GM13977 (cell line): ENCODE results near the gene MYF6.

ENCODE experiments used
- DNase-seq: peaks from one replicate; pipeline ENCODE4 v3.0.0; 2012; ENCODE audit warnings: low spot score
- in situ Hi-C: fragments of 300-500 bp; cut with MboI; formaldehyde crosslinking; loops from one replicate; pipeline ENCODE4 v1.12.0; 2022; ENCODE audit warnings: low sequenced_read_pairs, low pct_unique_long_range_greater_than_20kb, mixed read lengths, inconsistent platforms; ENCODE audit not compliant: unreplicated experiment
- TF ChIP-seq, protein P1 (sequence below): IDR thresholded peaks from 2 replicates; pipeline ENCODE4 v1.5.1; 2012; ENCODE audit warnings: mild to moderate bottlenecking, control low read depth; ENCODE audit not compliant: insufficient read depth; ENCODE audit errors: extremely low read depth, missing control alignments

Gene MYF6

GRCh38 chr12:80704420-80704819 is 3.0 kb upstream of the MYF6 start:
- in situ Hi-C loops = no loop called here
- DNase-seq = no peak
- TF ChIP-seq, protein P1, sequence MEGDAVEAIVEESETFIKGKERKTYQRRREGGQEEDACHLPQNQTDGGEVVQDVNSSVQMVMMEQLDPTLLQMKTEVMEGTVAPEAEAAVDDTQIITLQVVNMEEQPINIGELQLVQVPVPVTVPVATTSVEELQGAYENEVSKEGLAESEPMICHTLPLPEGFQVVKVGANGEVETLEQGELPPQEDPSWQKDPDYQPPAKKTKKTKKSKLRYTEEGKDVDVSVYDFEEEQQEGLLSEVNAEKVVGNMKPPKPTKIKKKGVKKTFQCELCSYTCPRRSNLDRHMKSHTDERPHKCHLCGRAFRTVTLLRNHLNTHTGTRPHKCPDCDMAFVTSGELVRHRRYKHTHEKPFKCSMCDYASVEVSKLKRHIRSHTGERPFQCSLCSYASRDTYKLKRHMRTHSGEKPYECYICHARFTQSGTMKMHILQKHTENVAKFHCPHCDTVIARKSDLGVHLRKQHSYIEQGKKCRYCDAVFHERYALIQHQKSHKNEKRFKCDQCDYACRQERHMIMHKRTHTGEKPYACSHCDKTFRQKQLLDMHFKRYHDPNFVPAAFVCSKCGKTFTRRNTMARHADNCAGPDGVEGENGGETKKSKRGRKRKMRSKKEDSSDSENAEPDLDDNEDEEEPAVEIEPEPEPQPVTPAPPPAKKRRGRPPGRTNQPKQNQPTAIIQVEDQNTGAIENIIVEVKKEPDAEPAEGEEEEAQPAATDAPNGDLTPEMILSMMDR = no peak

GRCh38 chr12:80707830-80708258 is 410 bp downstream of the MYF6 start:
- no peak for DNase-seq
- in situ Hi-C loops = no loop called here
- TF ChIP-seq, protein P1 = no peak

DNA sequence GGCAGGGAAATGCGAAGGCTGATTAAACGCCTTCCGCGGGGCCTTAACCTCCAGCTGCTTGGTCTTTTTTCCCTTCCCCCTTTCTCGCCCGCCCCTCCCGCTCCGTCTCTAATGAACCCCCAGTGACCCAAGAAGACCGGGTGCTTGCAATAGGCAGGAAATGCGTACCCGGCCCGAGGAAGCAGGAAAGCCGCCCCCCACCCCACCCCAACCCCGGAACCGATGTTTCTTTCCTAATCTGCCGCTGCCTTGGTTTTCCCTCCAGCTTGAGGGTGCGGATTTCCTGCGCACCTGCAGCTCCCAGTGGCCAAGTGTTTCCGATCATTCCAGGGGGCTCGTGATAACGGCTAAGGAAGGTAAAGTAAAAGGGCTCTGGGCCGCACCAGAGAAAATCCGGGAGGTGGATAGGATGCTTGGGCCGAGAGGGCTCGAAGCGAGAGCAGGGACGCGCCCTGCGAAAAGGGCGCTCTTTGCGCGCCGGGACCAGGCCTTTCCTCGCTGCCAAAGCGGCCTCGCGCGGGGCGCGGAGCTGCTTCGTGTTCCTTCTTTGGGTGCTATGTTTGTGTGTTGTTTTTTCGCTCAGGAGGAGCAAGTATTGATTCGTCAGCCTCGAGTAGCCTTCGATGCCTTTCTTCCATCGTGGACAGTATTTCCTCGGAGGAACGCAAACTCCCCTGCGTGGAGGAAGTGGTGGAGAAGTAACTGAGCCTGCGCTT is 983 bp downstream of the MYF6 start:
- no peak for DNase-seq

DNA sequence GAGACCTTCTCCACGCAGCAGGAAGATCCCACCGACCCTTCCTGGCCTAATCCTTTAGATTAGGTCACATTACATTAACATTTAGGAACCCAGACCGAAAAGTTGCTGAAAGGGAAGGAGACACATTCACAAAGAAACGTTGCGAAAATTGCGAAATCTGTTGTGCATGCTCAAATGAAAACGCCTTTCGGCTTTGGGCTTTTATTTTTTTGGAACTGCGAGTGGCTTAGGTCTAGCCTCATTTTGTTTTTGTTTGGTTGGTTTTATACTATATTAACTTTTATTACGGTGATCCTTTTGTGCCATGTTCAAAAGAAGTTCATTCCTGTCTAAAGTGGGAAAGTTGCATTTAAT is 1.5 kb downstream of the MYF6 start:
- in situ Hi-C loops = no loop called here
- TF ChIP-seq, protein P1 = no peak
- no peak for DNase-seq

More for the DNA sequence above, 983 bp downstream of the MYF6 start:
- TF ChIP-seq, protein P1 = no peak
- in situ Hi-C loops = no loop called here

GRCh38 chr12:80709811-80710726 is 2.6 kb downstream of the MYF6 start:
- DNase-seq = no peak
- in situ Hi-C loops = no loop called here
- TF ChIP-seq, protein P1 = peak; percentile 51

- DNase-seq = no peak
- in situ Hi-C loops = no loop called here
- TF ChIP-seq, protein P1 = no peak
Measured at GRCh38 chr12:80710727-80711449, 3.5 kb downstream of the MYF6 start.
